ENCODE results near the gene ISCA2.

The ISCA2 gene

DNA sequence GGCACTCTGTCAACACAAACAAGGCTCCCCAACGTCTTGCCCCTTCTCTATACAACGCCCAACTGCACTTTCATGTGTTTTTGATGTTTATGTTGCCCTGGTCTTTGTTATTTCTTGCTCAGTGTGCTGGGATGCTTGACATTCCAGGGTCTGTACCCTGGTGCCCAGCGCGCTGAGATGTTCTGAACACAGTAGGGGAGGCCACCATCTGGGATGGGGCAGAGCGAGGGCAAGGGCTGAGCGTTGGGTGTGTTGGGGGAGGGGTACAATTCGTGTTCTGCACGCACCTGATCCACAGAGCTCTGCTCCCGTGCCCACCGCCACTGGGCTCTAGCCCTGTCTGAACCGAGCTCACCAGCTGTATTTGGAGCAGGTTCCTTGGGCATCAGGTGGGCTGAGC is 52.9 kb downstream of the ISCA2 start:
- DNase-seq (ENCODE audit: low read depth in 2 of 2) = no peak
- no peak overlapping the region for H3K4me3 ChIP-seq (replicated peaks in 1 of 2; ENCODE audit: low read depth in 2 of 2, low read length in 2 of 2)
- TF ChIP-seq, protein P1, sequence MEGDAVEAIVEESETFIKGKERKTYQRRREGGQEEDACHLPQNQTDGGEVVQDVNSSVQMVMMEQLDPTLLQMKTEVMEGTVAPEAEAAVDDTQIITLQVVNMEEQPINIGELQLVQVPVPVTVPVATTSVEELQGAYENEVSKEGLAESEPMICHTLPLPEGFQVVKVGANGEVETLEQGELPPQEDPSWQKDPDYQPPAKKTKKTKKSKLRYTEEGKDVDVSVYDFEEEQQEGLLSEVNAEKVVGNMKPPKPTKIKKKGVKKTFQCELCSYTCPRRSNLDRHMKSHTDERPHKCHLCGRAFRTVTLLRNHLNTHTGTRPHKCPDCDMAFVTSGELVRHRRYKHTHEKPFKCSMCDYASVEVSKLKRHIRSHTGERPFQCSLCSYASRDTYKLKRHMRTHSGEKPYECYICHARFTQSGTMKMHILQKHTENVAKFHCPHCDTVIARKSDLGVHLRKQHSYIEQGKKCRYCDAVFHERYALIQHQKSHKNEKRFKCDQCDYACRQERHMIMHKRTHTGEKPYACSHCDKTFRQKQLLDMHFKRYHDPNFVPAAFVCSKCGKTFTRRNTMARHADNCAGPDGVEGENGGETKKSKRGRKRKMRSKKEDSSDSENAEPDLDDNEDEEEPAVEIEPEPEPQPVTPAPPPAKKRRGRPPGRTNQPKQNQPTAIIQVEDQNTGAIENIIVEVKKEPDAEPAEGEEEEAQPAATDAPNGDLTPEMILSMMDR (IDR thresholded peaks at IDR 0.05; ENCODE audit: low read depth, low read length) = no peak

Data from cardiac fibroblast (primary cell).